K562 (cell line): Measurements from ENCODE around the gene SHC1. TPM values are rescaled to one million over a fixed set of nuclear protein-coding genes. Genes with fewer than 3 reads are reported as not detected.

Experiments
- ATF4 ChIP-seq: fragments of 450-650 bp; formaldehyde crosslinking; IDR thresholded peaks from 2 replicates; pipeline ENCODE4 v1.4.0; 2022; ENCODE audit warnings: mild to moderate bottlenecking, moderate library complexity
- CHD1 ChIP-seq: fragments of 200-600 bp; sonication (generic); IDR thresholded peaks from one replicate; pipeline ENCODE4 v1.6.1; 2012; ENCODE audit warnings: mild to moderate bottlenecking, moderate library complexity, low read length, inconsistent platforms
- CREB5 ChIP-seq: fragments of 250-450 bp; sonication (Bioruptor Pico); IDR thresholded peaks from 2 replicates; pipeline ENCODE4 v1.5.0; 2020; ENCODE audit warnings: mild to moderate bottlenecking
- EWSR1 ChIP-seq: fragments of 450-650 bp; IDR thresholded peaks from 2 replicates; pipeline ENCODE4 v1.6.1; 2018; ENCODE audit warnings: borderline replicate concordance, mild to moderate bottlenecking, low read depth, moderate library complexity; ENCODE audit not compliant: partially characterized antibody
- FOXM1 ChIP-seq, 2 experiments: fragments of 450-650 bp in 1 of 2; sonication (generic) in 1 of 2; formaldehyde crosslinking in 1 of 2; IDR thresholded peaks; 2 replicates each; pipeline versions ENCODE4 v1.6.1 to v1.9.0; 2017 to 2022; ENCODE audit warnings: low read depth in 2 of 2, mild to moderate bottlenecking in 2 of 2, missing genetic modification reagents in 1 of 2, moderate library complexity in 1 of 2
- HDGF ChIP-seq: fragments of 450-650 bp; IDR thresholded peaks from 2 replicates; pipeline ENCODE4 v1.6.1; 2016
- HNRNPLL ChIP-seq: fragments of 200-400 bp; formaldehyde crosslinking; IDR thresholded peaks from 2 replicates; pipeline ENCODE4 v1.6.1; 2017; ENCODE audit warnings: low read length, low read depth, mild to moderate bottlenecking; ENCODE audit not compliant: poor library complexity, severe bottlenecking
- NR1H2 ChIP-seq: sonication (generic); formaldehyde crosslinking; IDR thresholded peaks from 2 replicates; pipeline ENCODE4 v1.4.0; 2020; ENCODE audit warnings: mild to moderate bottlenecking, missing genetic modification reagents
- NR2F6 ChIP-seq: fragments of 450-650 bp; formaldehyde crosslinking; IDR thresholded peaks from 2 replicates; pipeline ENCODE4 v1.4.0; 2020; ENCODE audit warnings: mild to moderate bottlenecking
- PHF21A ChIP-seq: fragments of 450-650 bp; IDR thresholded peaks from 2 replicates; pipeline ENCODE4 v1.6.1; 2017; ENCODE audit warnings: low read depth, borderline replicate concordance
- POLR2B ChIP-seq: fragments of 450-650 bp; IDR thresholded peaks from 2 replicates; pipeline ENCODE4 v1.6.1; 2018; ENCODE audit warnings: low read depth; ENCODE audit not compliant: partially characterized antibody
- PYGO2 ChIP-seq: fragments of 450-650 bp; IDR thresholded peaks from 2 replicates; pipeline ENCODE4 v1.6.1; 2016; ENCODE audit warnings: mild to moderate bottlenecking, missing genetic modification characterization, moderate library complexity, missing compliant biosample characterization
- RREB1 ChIP-seq: fragments of 250-450 bp; sonication (Bioruptor Pico); IDR thresholded peaks from 2 replicates; pipeline ENCODE4 v1.4.0; 2020
- TFE3 ChIP-seq: fragments of 450-650 bp; formaldehyde crosslinking; IDR thresholded peaks from 2 replicates; pipeline ENCODE4 v1.4.0; 2020; ENCODE audit warnings: mild to moderate bottlenecking, mixed read lengths
- ZNF134 ChIP-seq: fragments of 250-450 bp; sonication (Bioruptor Pico); conservative IDR thresholded peaks from 2 replicates; pipeline ENCODE4 v1.4.0; 2020
- ZNF24 ChIP-seq: fragments of 450-650 bp; IDR thresholded peaks from 2 replicates; pipeline ENCODE4 v1.6.1; 2016
- ZNF282 ChIP-seq: sonication (generic); formaldehyde crosslinking; IDR thresholded peaks from 2 replicates; pipeline ENCODE4 v1.8.1; 2023; ENCODE audit warnings: missing genetic modification reagents
- ZNF561 ChIP-seq: fragments of 450-650 bp; formaldehyde crosslinking; conservative IDR thresholded peaks from 2 replicates; pipeline ENCODE4 v1.4.0; 2020; ENCODE audit warnings: mild to moderate bottlenecking, moderate library complexity
- ZNF696 ChIP-seq: fragments of 250-450 bp; sonication (Bioruptor Pico); conservative IDR thresholded peaks from 2 replicates; pipeline ENCODE4 v1.4.0; 2020; ENCODE audit warnings: mild to moderate bottlenecking, moderate library complexity
- polyA plus RNA-seq, 8 experiments: library from polyadenylated mRNA; depleted of rRNA in 4 of 8; stranded (reverse) in 5 of 8; unstranded in 3 of 8; fragments of >200 nt; fragmentation: Nextera tagmentation in 2 of 8; fragmentation: Illumina TruSeq in 1 of 8; extraction: Ambion mirVana in 2 of 8; extraction: Trizol in 1 of 8; gene quantifications; 2 replicates each; pipeline versions ENCODE4 v1.2.1 to v1.2.3, GENCODE V29; 2011 to 2014; ENCODE audit warnings: inconsistent platforms in 1 of 8, missing spikeins in 1 of 8
- total RNA-seq, 7 experiments: library from RNA; depleted of rRNA in 6 of 7; stranded (reverse); fragments of >200 nt in 6 of 7; fragmentation: Illumina TruSeq in 2 of 7; extraction: Trizol in 2 of 7; gene quantifications; 2 replicates each; pipeline versions ENCODE4 v1.2.1 to v1.2.3, GENCODE V29; 2011 to 2021; ENCODE audit warnings: low replicate concordance in 1 of 7

Gene SHC1
- total and polyA plus RNA-seq, 9 of the 15 experiments (the other 6 are each of a cell fraction or from before 2014, with no cell fraction given): 4.1 to 113 (median 51.9) TPM

GRCh38 chr1:155001675-155002463, 31.3 kb upstream of the SHC1 start (continued):
- TF ChIP-seq RREB1 (CRISPR knock-in tag): no peak
- no peak for TF ChIP-seq CHD1
- no peak; the same call in 1 of the 2 replicates for TF ChIP-seq PHF21A
- no peak for TF ChIP-seq NR2F6 (CRISPR knock-in tag)
- no peak for TF ChIP-seq ATF4 (CRISPR knock-in tag)
- TF ChIP-seq HNRNPLL: no peak
- no peak for TF ChIP-seq ZNF561 (CRISPR knock-in tag)
- no peak for TF ChIP-seq ZNF24
- TF ChIP-seq FOXM1 (IDR thresholded peaks at IDR 0.05; ENCODE audit: low read depth): peak; percentile 93
- no peak for TF ChIP-seq FOXM1 (CRISPR knock-in tag; IDR thresholded peaks at IDR 0.05; ENCODE audit: low read depth)
- TF ChIP-seq EWSR1: no peak
- TF ChIP-seq PYGO2: peak; percentile 24; the same call in 1 of the 2 replicates
- TF ChIP-seq ZNF134: no peak
- no peak for TF ChIP-seq ZNF696 (CRISPR knock-in tag)
- no peak for TF ChIP-seq TFE3 (CRISPR knock-in tag)
- no peak for TF ChIP-seq CREB5 (CRISPR knock-in tag)
- no peak for TF ChIP-seq HDGF
- no peak for TF ChIP-seq POLR2B
- no peak for TF ChIP-seq ZNF282 (CRISPR knock-in tag)
- TF ChIP-seq NR1H2 (CRISPR knock-in tag): no peak
